HG03571 (cell line): ENCODE results near the gene TIGD3.

Source experiments
- ATAC-seq: cut with Tn5 transposase; IDR thresholded peaks from one replicate; pipeline ENCODE4 v1.9.1; 2021; ENCODE audit not compliant: unreplicated experiment

TIGD3 gene

GRCh38 chr11:65366340-65366773 is 11.8 kb downstream of the TIGD3 start:
- ATAC-seq, result no peak

- no peak for ATAC-seq
These were observed 16.1 kb downstream of the TIGD3 start for GRCh38 chr11:65370659-65371049.

- ATAC-seq, result no peak
These were observed 19.5 kb downstream of the TIGD3 start for GRCh38 chr11:65373839-65374580.

- no peak for ATAC-seq
These were observed 20.5 kb downstream of the TIGD3 start for GRCh38 chr11:65375012-65375411.

- no peak for ATAC-seq
These were observed 21.7 kb downstream of the TIGD3 start for GRCh38 chr11:65376138-65376713.

- ATAC-seq, result no peak
These were observed 22.5 kb downstream of the TIGD3 start for GRCh38 chr11:65377036-65377435.

GRCh38 chr11:65377777-65378176 is 23.2 kb downstream of the TIGD3 start:
- no peak for ATAC-seq

- ATAC-seq, result no peak
These were observed 23.8 kb downstream of the TIGD3 start for GRCh38 chr11:65378208-65378927.

GRCh38 chr11:65378928-65379638 is 24.5 kb downstream of the TIGD3 start:
- ATAC-seq, result no peak

- ATAC-seq, result no peak
These were observed 25.3 kb downstream of the TIGD3 start for GRCh38 chr11:65379698-65380459.

- ATAC-seq, result no peak
These were observed 26.0 kb downstream of the TIGD3 start for GRCh38 chr11:65380460-65381119.

- ATAC-seq, result no peak
These were observed 27.1 kb downstream of the TIGD3 start for GRCh38 chr11:65381716-65382032.

GRCh38 chr11:65382033-65382803 is 27.7 kb downstream of the TIGD3 start, which contains the start of gene SLC25A45:
SLC25A45 (minus strand) TSS chr11:65382646; CDS start chr11:65381951, 695 bp downstream.
- peak; percentile 51 for ATAC-seq

- ATAC-seq, result no peak
These were observed 28.3 kb downstream of the TIGD3 start for GRCh38 chr11:65382804-65383368.

GRCh38 chr11:65383778-65384177 is 29.2 kb downstream of the TIGD3 start:
- no peak for ATAC-seq

GRCh38 chr11:65384301-65384889 is 29.8 kb downstream of the TIGD3 start:
- no peak for ATAC-seq

GRCh38 chr11:65386307-65387140 is 32.0 kb downstream of the TIGD3 start, which contains the start of gene FRMD8:
FRMD8 (plus strand) TSS chr11:65386637; CDS start chr11:65387037, 400 bp downstream.
- peak; percentile 34 for ATAC-seq

GRCh38 chr11:65388731-65389130 is 34.2 kb downstream of the TIGD3 start:
- no peak for ATAC-seq
